ENCODE results near the gene STIMATE. TPM values are rescaled to one million over a fixed set of nuclear protein-coding genes. Genes with fewer than 3 reads are reported as not detected.

STIMATE gene
- total and polyA plus RNA-seq, 2 donors from 2014 or later = 21.4 to 23.3 TPM

GRCh38 chr3:52822363-52822762 is 75.0 kb downstream of the STIMATE start:
- H3K27me3 ChIP-seq (ENCODE audit: control insufficient read depth, insufficient read depth, low read length) = no peaks in the 10 kb centered on the region
- H3K9me3 ChIP-seq (ENCODE audit: control insufficient read depth in 2 of 3, insufficient read depth in 1 of 3, low read length in 3 of 3) = no peaks in the 10 kb centered on the region
- no peak overlapping the region for H3K4me3 ChIP-seq (ENCODE audit: low read length in 3 of 3)
- no peak for DNase-seq
- H3K9ac ChIP-seq (ENCODE audit: low read length in 3 of 3) = no peak overlapping the region
- peaks cover 0 to 9% (median 0%) of the 10 kb centered on the region in 3 donors for H3K36me3 ChIP-seq (ENCODE audit: control insufficient read depth in 2 of 3, insufficient read depth in 3 of 3, low read length in 3 of 3)
- intact Hi-C loops (cut with DNase I) = no loop called here
- no peak for FAIRE-seq
- no peak overlapping the region for H3K27ac ChIP-seq (ENCODE audit: low read depth in 2 of 2, low read length in 2 of 2)
- no peaks in the 10 kb centered on the region for H3K4me1 ChIP-seq (ENCODE audit: control insufficient read depth in 2 of 3, insufficient read depth in 2 of 3, low read depth in 1 of 3, low read length in 3 of 3)
- no peak for TF ChIP-seq CTCF (IDR thresholded peaks at IDR 0.05; ENCODE audit: borderline replicate concordance, extremely low read depth, insufficient read depth)

- H3K27me3 ChIP-seq (ENCODE audit: control insufficient read depth, insufficient read depth, low read length) = no peaks in the 10 kb centered on the region
- no peaks in the 10 kb centered on the region for H3K4me1 ChIP-seq (ENCODE audit: control insufficient read depth in 2 of 3, insufficient read depth in 2 of 3, low read depth in 1 of 3, low read length in 3 of 3)
- peak; percentile 10 for TF ChIP-seq CTCF (IDR thresholded peaks at IDR 0.05; ENCODE audit: borderline replicate concordance, extremely low read depth, insufficient read depth)
- DNase-seq (peak in 2 of 5 donors; percentile 16 to 18), FAIRE-seq (no peak)
- H3K27ac ChIP-seq (ENCODE audit: low read depth in 2 of 2, low read length in 2 of 2) = no peak overlapping the region
- intact Hi-C loops (cut with DNase I) = no loop called here
- no peaks in the 10 kb centered on the region for H3K9me3 ChIP-seq (ENCODE audit: control insufficient read depth in 2 of 3, insufficient read depth in 1 of 3, low read length in 3 of 3)
- no peak overlapping the region for H3K4me3 ChIP-seq (ENCODE audit: low read length in 3 of 3)
- no peak overlapping the region for H3K9ac ChIP-seq (ENCODE audit: low read length in 3 of 3)
- peaks cover 0 to 9% (median 0%) of the 10 kb centered on the region in 3 donors for H3K36me3 ChIP-seq (ENCODE audit: control insufficient read depth in 2 of 3, insufficient read depth in 3 of 3, low read length in 3 of 3)
Observed at GRCh38 chr3:52820736-52821135, 76.6 kb downstream of the STIMATE start.

GRCh38 chr3:52819936-52820335 is 77.4 kb downstream of the STIMATE start:
- Histone ChIP-seq H3K4me3 (ENCODE audit: low read length in 3 of 3) (no peak overlapping the region), H3K9ac (ENCODE audit: low read length in 3 of 3) (no peak overlapping the region), H3K4me1 (ENCODE audit: control insufficient read depth in 2 of 3, insufficient read depth in 2 of 3, low read depth in 1 of 3, low read length in 3 of 3) (no peaks in the 10 kb centered on the region), H3K36me3 (ENCODE audit: control insufficient read depth in 2 of 3, insufficient read depth in 3 of 3, low read length in 3 of 3) (peaks cover 0 to 9% (median 0%) of the 10 kb centered on the region in 3 donors), H3K9me3 (ENCODE audit: control insufficient read depth in 2 of 3, insufficient read depth in 1 of 3, low read length in 3 of 3) (no peaks in the 10 kb centered on the region), H3K27ac (ENCODE audit: low read depth in 2 of 2, low read length in 2 of 2) (no peak overlapping the region), H3K27me3 (ENCODE audit: control insufficient read depth, insufficient read depth, low read length) (no peaks in the 10 kb centered on the region)
- FAIRE-seq (no peak), DNase-seq (peak in 1 of 5 donors; percentile 7)
- intact Hi-C loops (cut with DNase I) = no loop called here
- TF ChIP-seq CTCF (IDR thresholded peaks at IDR 0.05; ENCODE audit: borderline replicate concordance, extremely low read depth, insufficient read depth) = no peak

GRCh38 chr3:52817860-52818259 is 79.5 kb downstream of the STIMATE start:
- intact Hi-C loops (cut with DNase I) = no loop called here
- H3K4me3 ChIP-seq (ENCODE audit: low read length in 3 of 3) = no peak overlapping the region
- DNase-seq = no peak
- no peaks in the 10 kb centered on the region for H3K27me3 ChIP-seq (ENCODE audit: control insufficient read depth, insufficient read depth, low read length)
- no peaks in the 10 kb centered on the region for H3K4me1 ChIP-seq (ENCODE audit: control insufficient read depth in 2 of 3, insufficient read depth in 2 of 3, low read depth in 1 of 3, low read length in 3 of 3)
- no peaks in the 10 kb centered on the region for H3K36me3 ChIP-seq (ENCODE audit: control insufficient read depth in 2 of 3, insufficient read depth in 3 of 3, low read length in 3 of 3)
- no peak for FAIRE-seq
- H3K9ac ChIP-seq (ENCODE audit: low read length in 3 of 3) = no peak overlapping the region
- no peaks in the 10 kb centered on the region for H3K9me3 ChIP-seq (ENCODE audit: control insufficient read depth in 2 of 3, insufficient read depth in 1 of 3, low read length in 3 of 3)
- H3K27ac ChIP-seq (ENCODE audit: low read depth in 2 of 2, low read length in 2 of 2) = no peak overlapping the region
- TF ChIP-seq CTCF (IDR thresholded peaks at IDR 0.05; ENCODE audit: borderline replicate concordance, extremely low read depth, insufficient read depth) = no peak

Measured in kidney (tissue), 14 donors.